GM12878 (cell line): ENCODE data around the gene FDX1.

ENCODE experiments used
- BCL3 ChIP-seq: IDR thresholded peaks from 2 replicates; pipeline ENCODE4 v1.6.1; 2011; ENCODE audit warnings: borderline replicate concordance, low read depth, mild to moderate bottlenecking, moderate library complexity, low read length; ENCODE audit not compliant: insufficient read depth, poor library complexity, severe bottlenecking
- CTCF ChIP-seq, 3 experiments: IDR thresholded peaks in 2 of 3; conservative IDR thresholded peaks in 1 of 3; 2 replicates each; pipeline ENCODE4 v1.5.1; 2011; ENCODE audit warnings: low read depth in 3 of 3, low read length in 3 of 3, mild to moderate bottlenecking in 3 of 3, control low read depth in 2 of 3, moderate library complexity in 2 of 3, inconsistent platforms in 1 of 3, mixed read lengths in 1 of 3; ENCODE audit not compliant: control insufficient read depth in 2 of 3, insufficient read depth in 1 of 3; ENCODE audit errors: extremely low read depth in 1 of 3
- EGR1 ChIP-seq, 2 experiments: IDR thresholded peaks; 1 replicate in 1 of 2; 2 replicates in 1 of 2; pipeline ENCODE4 v1.6.1; 2011 to 2012; ENCODE audit warnings: low read depth in 2 of 2, low read length in 2 of 2, borderline replicate concordance in 1 of 2, mild to moderate bottlenecking in 1 of 2, moderate library complexity in 1 of 2
- FOS ChIP-seq: IDR thresholded peaks from 3 replicates; pipeline ENCODE4 v1.6.1; 2011; ENCODE audit warnings: borderline replicate concordance; ENCODE audit not compliant: insufficient read length; ENCODE audit errors: extremely low read depth
- JUNB ChIP-seq: IDR thresholded peaks from 2 replicates; pipeline ENCODE4 v1.6.1; 2016; ENCODE audit warnings: antibody characterized with exemption, mild to moderate bottlenecking
- NFYB ChIP-seq: IDR thresholded peaks from 2 replicates; pipeline ENCODE4 v1.6.1; 2011; ENCODE audit warnings: low read depth, mild to moderate bottlenecking, low read length, improper control_type of control experiment, moderate library complexity; ENCODE audit not compliant: insufficient read depth
- PML ChIP-seq: IDR thresholded peaks from 2 replicates; pipeline ENCODE4 v1.6.1; 2012; ENCODE audit warnings: low read length, inconsistent platforms
- POLR2A ChIP-seq: IDR thresholded peaks from 2 replicates; pipeline ENCODE4 v1.6.1; 2011; ENCODE audit warnings: low read depth, mild to moderate bottlenecking, low read length
- POLR2AphosphoS5 ChIP-seq: IDR thresholded peaks from 2 replicates; pipeline ENCODE4 v1.6.1; 2011; ENCODE audit warnings: mild to moderate bottlenecking, low read length, inconsistent platforms
- RAD51 ChIP-seq: fragments of 450-650 bp; IDR thresholded peaks from 2 replicates; pipeline ENCODE4 v1.6.1; 2016; ENCODE audit warnings: moderate library complexity, mild to moderate bottlenecking, inconsistent platforms
- RFX5 ChIP-seq: IDR thresholded peaks from 2 replicates; pipeline ENCODE4 v1.6.1; 2011; ENCODE audit warnings: low read depth, low read length, improper control_type of control experiment
- ZNF207 ChIP-seq: fragments of 450-650 bp; IDR thresholded peaks from 2 replicates; pipeline ENCODE4 v1.6.1; 2014; ENCODE audit warnings: antibody characterized with exemption, mild to moderate bottlenecking, borderline replicate concordance
- ZNF274 ChIP-seq: IDR thresholded peaks from one replicate; pipeline ENCODE4 v1.8.0; 2011; ENCODE audit not compliant: insufficient read length, insufficient read depth

- no peak for TF ChIP-seq BCL3
- no peak for TF ChIP-seq ZNF207
- no peak for TF ChIP-seq RAD51
- no peak for TF ChIP-seq PML
- TF ChIP-seq EGR1 (IDR thresholded peaks at IDR 0.05; ENCODE audit: borderline replicate concordance in 1 of 2, low read depth in 2 of 2, low read length in 2 of 2), result no peak
- TF ChIP-seq ZNF274, result no peak
- no peak for TF ChIP-seq POLR2AphosphoS5
- no peak for TF ChIP-seq CTCF (IDR thresholded peaks at IDR 0.05 in 2 of 3, conservative IDR thresholded peaks at IDR 0.05 in 1 of 3; ENCODE audit: control insufficient read depth in 2 of 3, extremely low read depth in 1 of 3, insufficient read depth in 1 of 3, low read depth in 3 of 3, low read length in 3 of 3)
- no peak for TF ChIP-seq POLR2A
- TF ChIP-seq FOS, result no peak
- TF ChIP-seq RFX5, result no peak
- no peak for TF ChIP-seq JUNB
- TF ChIP-seq NFYB, result no peak
These were observed 77.6 kb downstream of the FDX1 start for GRCh38 chr11:110507328-110507727.
